Hepatocyte (in vitro differentiated cells): ENCODE results near the gene GCNT2.

ENCODE experiments used
- EZH2 ChIP-seq: fragments of 200-600 bp; sonication (generic); IDR thresholded peaks from 2 replicates; pipeline ENCODE4 v1.6.1; 2016; ENCODE audit warnings: antibody characterized with exemption, mild to moderate bottlenecking, borderline replicate concordance
- EZH2phosphoT487 ChIP-seq: fragments of 200-600 bp; sonication (generic); IDR thresholded peaks from one replicate; pipeline ENCODE4 v1.6.1; 2018; ENCODE audit warnings: antibody characterized with exemption, mild to moderate bottlenecking, low read depth, moderate library complexity; ENCODE audit not compliant: unreplicated experiment, severe bottlenecking
- TF ChIP-seq, protein P1 (sequence below): fragments of 200-600 bp; sonication (generic); IDR thresholded peaks from 2 replicates; pipeline ENCODE4 v1.5.1; 2016; ENCODE audit warnings: antibody characterized with exemption, mild to moderate bottlenecking; ENCODE audit not compliant: poor library complexity

- TF ChIP-seq, protein P1, sequence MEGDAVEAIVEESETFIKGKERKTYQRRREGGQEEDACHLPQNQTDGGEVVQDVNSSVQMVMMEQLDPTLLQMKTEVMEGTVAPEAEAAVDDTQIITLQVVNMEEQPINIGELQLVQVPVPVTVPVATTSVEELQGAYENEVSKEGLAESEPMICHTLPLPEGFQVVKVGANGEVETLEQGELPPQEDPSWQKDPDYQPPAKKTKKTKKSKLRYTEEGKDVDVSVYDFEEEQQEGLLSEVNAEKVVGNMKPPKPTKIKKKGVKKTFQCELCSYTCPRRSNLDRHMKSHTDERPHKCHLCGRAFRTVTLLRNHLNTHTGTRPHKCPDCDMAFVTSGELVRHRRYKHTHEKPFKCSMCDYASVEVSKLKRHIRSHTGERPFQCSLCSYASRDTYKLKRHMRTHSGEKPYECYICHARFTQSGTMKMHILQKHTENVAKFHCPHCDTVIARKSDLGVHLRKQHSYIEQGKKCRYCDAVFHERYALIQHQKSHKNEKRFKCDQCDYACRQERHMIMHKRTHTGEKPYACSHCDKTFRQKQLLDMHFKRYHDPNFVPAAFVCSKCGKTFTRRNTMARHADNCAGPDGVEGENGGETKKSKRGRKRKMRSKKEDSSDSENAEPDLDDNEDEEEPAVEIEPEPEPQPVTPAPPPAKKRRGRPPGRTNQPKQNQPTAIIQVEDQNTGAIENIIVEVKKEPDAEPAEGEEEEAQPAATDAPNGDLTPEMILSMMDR: no peak
- no peak for TF ChIP-seq EZH2phosphoT487
- TF ChIP-seq EZH2: no peak
These were observed 77.2 kb downstream of the GCNT2 start for GRCh38 chr6:10598084-10598960.
